Smooth muscle cell of the pulmonary artery (primary cell): ENCODE results near the gene EEF2K. TPM values are rescaled to one million over a fixed set of nuclear protein-coding genes. Genes with fewer than 3 reads are reported as not detected.

Experiments
- total RNA-seq: library from RNA; depleted of rRNA; stranded (reverse); fragments of >200 nt; gene quantifications from 2 replicates; pipeline ENCODE4 v1.2.3, GENCODE V29; 2014

Gene EEF2K
- 25.3 and 37.9 TPM in 2 replicates for total RNA-seq

GRCh38 chr16:22206013-22206841 lies at the start of gene EEF2K:
TSS of gene EEF2K (plus strand) at chr16:22206278. CDS start at chr16:22225730, 19,452 bp downstream.

GRCh38 chr16:22161999-22162655 lies 44.0 kb upstream of the EEF2K start, which contains the start of gene SDR42E2:
TSS of gene SDR42E2 (plus strand) at chr16:22162506. CDS start at chr16:22165583, 3,077 bp downstream.

GRCh38 chr16:22297114-22297870 lies 91.2 kb downstream of the EEF2K start, which contains the start of gene POLR3E:
TSS of gene POLR3E (plus strand) at chr16:22297409. CDS start at chr16:22302969, 5,560 bp downstream.

Other genes with a start within 250 kb of the EEF2K start
- gene PDZD9, start 205.2 kb upstream of the EEF2K start, total RNA-seq: not detected in 2 replicates
- gene MOSMO, start 198.2 kb upstream of the EEF2K start, total RNA-seq: 13.7 and 14.7 TPM in 2 replicates
- gene VWA3A, start 113.7 kb upstream of the EEF2K start, total RNA-seq: under 0.01 and 0.03 TPM in 2 replicates
- gene SDR42E2, start 43.8 kb upstream of the EEF2K start, total RNA-seq: not detected in 2 replicates
- gene POLR3E, start 91.1 kb downstream of the EEF2K start, total RNA-seq: 60.5 and 100 TPM in 2 replicates
- 37.9 and 38.1 TPM in 2 replicates for gene CDR2, start 168.3 kb downstream of the EEF2K start, total RNA-seq